Activated gamma-delta T cell treated with anti-CD3 and anti-CD28 coated beads, Interleukin-2, amount 50 U/mL, for 16 hours (primary cell): ENCODE results near the gene SDK1.

Source experiments
- DNase-seq: peaks from one replicate; pipeline ENCODE4 v3.0.0-alpha.2; 2020; ENCODE audit warnings: low read depth

SDK1 gene

GRCh38 chr7:3987426-3987927 is 686.4 kb downstream of the SDK1 start:
- no peak for DNase-seq

GRCh38 chr7:3989723-3990122 is 688.7 kb downstream of the SDK1 start:
- DNase-seq: no peak

- DNase-seq: no peak
These were observed 690.7 kb downstream of the SDK1 start for GRCh38 chr7:3991731-3992231.

GRCh38 chr7:3992841-3993240 is 691.8 kb downstream of the SDK1 start:
- no peak for DNase-seq

GRCh38 chr7:3994764-3995163 is 693.7 kb downstream of the SDK1 start:
- DNase-seq: no peak

GRCh38 chr7:3995187-3995586 is 694.1 kb downstream of the SDK1 start:
- DNase-seq: no peak

GRCh38 chr7:3998060-3998459 is 697.0 kb downstream of the SDK1 start:
- no peak for DNase-seq

GRCh38 chr7:4000139-4000538 is 699.1 kb downstream of the SDK1 start:
- DNase-seq: no peak

GRCh38 chr7:4000934-4001333 is 699.9 kb downstream of the SDK1 start:
- DNase-seq: no peak

GRCh38 chr7:4001742-4002141 is 700.7 kb downstream of the SDK1 start:
- DNase-seq: no peak

- DNase-seq: no peak
These were observed 702.5 kb downstream of the SDK1 start for GRCh38 chr7:4003503-4003902.

GRCh38 chr7:4006687-4007086 is 705.6 kb downstream of the SDK1 start:
- DNase-seq: no peak

- no peak for DNase-seq
These were observed 708.4 kb downstream of the SDK1 start for GRCh38 chr7:4009211-4010060.

- no peak for DNase-seq
These were observed 709.1 kb downstream of the SDK1 start for GRCh38 chr7:4010061-4010605.

GRCh38 chr7:4010923-4011656 is 710.0 kb downstream of the SDK1 start:
- no peak for DNase-seq

- DNase-seq: no peak
These were observed 712.7 kb downstream of the SDK1 start for GRCh38 chr7:4013793-4014192.

- no peak for DNase-seq
These were observed 713.4 kb downstream of the SDK1 start for GRCh38 chr7:4014346-4015050.

GRCh38 chr7:4015371-4015770 is 714.3 kb downstream of the SDK1 start:
- no peak for DNase-seq

- DNase-seq: no peak
These were observed 714.9 kb downstream of the SDK1 start for GRCh38 chr7:4015996-4016395.

GRCh38 chr7:4017081-4017480 is 716.0 kb downstream of the SDK1 start:
- no peak for DNase-seq

- no peak for DNase-seq
These were observed 716.7 kb downstream of the SDK1 start for GRCh38 chr7:4017785-4018184.
